ENCODE measurements around the gene PRKG1. TPM values are rescaled to one million over a fixed set of nuclear protein-coding genes. Genes with fewer than 3 reads are reported as not detected.
"Not testable (repeated sequence)": the region's sequence is repeated elsewhere in the genome, so short reads cannot be mapped to it uniquely, and the experiment has no call there.

The PRKG1 gene
- total RNA-seq, 4 donors from 2014 or later, result 24.5 to 46.1 (median 37.1) TPM

DNA sequence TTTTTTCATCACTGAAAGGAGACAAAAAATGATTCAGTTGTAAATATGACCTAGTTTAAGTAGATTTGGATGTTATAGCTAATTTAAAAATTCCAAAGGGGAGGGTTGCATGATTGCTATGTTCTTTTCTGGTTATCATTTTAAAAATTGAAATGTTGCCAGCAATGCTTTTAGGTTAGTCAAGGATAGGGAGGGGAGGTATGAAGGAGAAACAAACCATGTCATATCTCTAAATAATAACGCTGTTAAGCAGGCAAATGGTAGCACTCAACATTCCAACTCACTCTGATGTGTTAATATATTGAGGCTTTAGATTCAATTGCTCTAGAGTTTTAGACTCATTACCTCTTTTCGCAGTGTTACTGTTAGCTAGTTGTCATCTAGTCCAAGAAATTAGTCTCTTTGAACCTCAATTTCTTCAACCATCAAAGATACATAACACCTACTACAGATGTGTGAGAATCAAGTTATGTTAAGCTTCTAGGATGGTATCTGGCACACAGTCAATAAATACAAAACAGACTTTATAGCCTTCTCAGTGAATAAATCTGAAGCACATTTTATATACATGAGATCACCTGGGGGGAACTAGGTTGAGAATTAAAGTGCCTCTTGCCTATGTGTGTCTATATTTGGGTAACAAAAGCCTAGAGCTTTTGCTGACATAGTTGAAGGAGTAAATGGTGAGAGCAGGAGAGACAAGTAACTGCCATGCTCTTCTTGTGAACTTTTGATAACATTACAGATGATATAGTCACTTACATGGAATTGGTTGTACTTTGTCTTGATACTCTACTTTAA lies 500.2 kb downstream of the PRKG1 start:
- Histone ChIP-seq H3K4me1 (no peaks in the 10 kb centered on the region), H3K36me3 (no peaks in the 10 kb centered on the region), H3K27ac (replicated peaks in 1 of 4) (no peak overlapping the region), H3K27me3 (no peaks in the 10 kb centered on the region), H3K9me3 (no peaks in the 10 kb centered on the region), H3K4me3 (no peak overlapping the region)
- intact Hi-C loops (cut with DNase I), result no loop called here
- WGBS, result 73% methylated on average over 2 of the region's 2 CpGs
- TF ChIP-seq POLR2AphosphoS5 (IDR thresholded peaks at IDR 0.05) (no peak), POLR2A (IDR thresholded peaks at IDR 0.05; ENCODE audit: low read depth) (no peak), EP300 (IDR thresholded peaks at IDR 0.05) (no peak)
- TF ChIP-seq, protein P1, sequence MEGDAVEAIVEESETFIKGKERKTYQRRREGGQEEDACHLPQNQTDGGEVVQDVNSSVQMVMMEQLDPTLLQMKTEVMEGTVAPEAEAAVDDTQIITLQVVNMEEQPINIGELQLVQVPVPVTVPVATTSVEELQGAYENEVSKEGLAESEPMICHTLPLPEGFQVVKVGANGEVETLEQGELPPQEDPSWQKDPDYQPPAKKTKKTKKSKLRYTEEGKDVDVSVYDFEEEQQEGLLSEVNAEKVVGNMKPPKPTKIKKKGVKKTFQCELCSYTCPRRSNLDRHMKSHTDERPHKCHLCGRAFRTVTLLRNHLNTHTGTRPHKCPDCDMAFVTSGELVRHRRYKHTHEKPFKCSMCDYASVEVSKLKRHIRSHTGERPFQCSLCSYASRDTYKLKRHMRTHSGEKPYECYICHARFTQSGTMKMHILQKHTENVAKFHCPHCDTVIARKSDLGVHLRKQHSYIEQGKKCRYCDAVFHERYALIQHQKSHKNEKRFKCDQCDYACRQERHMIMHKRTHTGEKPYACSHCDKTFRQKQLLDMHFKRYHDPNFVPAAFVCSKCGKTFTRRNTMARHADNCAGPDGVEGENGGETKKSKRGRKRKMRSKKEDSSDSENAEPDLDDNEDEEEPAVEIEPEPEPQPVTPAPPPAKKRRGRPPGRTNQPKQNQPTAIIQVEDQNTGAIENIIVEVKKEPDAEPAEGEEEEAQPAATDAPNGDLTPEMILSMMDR (IDR thresholded peaks at IDR 0.05), result no peak
- no peak for DNase-seq (ENCODE audit: extremely low spot score)

DNA sequence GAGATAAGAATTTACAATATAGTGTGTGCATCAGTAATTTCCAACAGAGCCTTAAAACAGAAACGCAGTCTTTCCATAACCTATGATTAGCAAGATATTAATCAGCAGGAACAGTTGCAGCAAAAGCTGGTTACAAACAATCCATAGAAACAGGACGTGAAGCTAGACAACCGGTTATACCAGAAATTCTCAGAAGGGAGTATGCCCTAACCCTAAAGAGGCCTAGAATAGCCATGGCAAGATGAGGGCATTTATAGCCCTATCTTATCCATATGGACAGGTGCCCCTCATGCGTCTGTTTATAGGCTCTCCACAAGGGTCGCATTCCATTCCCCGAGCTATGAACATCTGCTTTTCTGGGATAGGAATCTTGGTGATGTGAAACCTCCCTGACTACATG lies 506.9 kb downstream of the PRKG1 start:
- H3K36me3 ChIP-seq; H3K9me3 ChIP-seq; H3K4me3 ChIP-seq; H3K4me1 ChIP-seq; intact Hi-C loops (cut with DNase I); DNase-seq (ENCODE audit: extremely low spot score); H3K27me3 ChIP-seq; H3K27ac ChIP-seq (replicated peaks in 1 of 4): not testable (repeated sequence)
- WGBS, result 100% methylated on average over 6 of the region's 6 CpGs

DNA sequence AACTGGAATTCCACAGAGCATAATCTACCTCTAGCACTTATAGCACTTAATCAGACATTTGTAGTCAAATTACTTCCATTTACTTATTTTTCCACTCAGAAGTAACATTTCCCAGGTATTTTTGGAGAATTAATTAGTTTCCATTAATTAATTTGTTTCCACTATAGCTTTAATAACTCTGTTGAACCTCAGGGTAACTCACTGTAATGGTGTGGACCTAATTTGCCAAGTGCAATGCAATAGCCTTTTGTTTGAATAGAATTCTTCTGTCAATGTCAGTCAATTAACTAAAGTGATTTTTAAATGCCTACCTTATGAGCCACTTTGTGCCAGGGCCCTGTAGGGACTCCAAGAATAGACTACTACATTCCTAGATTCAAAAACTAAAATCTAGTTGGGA lies 509.7 kb downstream of the PRKG1 start:
- Histone ChIP-seq H3K4me3 (no peak overlapping the region), H3K4me1 (no peaks in the 10 kb centered on the region), H3K9me3 (no peaks in the 10 kb centered on the region), H3K36me3 (no peaks in the 10 kb centered on the region), H3K27ac (replicated peaks in 1 of 4) (no peak overlapping the region), H3K27me3 (no peaks in the 10 kb centered on the region)
- intact Hi-C loops (cut with DNase I), result no loop called here
- TF ChIP-seq POLR2AphosphoS5 (IDR thresholded peaks at IDR 0.05) (no peak), EP300 (IDR thresholded peaks at IDR 0.05) (no peak)
- TF ChIP-seq, protein P1 (IDR thresholded peaks at IDR 0.05), result no peak
- no peak for DNase-seq (ENCODE audit: extremely low spot score)

DNA sequence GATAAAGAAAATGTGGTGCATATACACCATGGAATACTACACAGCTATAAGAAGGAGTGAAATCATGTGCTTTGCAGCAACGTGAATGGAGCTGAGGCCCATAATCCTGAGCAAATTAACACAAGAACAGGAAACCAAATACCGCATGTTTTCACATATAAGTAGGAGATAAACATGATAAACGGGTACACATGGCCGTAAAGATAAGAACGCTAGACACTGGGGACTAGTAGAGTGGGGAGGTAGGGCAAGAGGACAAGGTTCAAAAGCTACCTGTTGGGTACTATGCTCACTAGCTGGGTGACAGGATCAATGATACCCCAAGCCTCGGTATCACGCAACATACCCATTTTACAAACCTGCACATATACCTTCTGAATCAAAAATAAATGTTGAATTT lies 511.5 kb downstream of the PRKG1 start:
- intact Hi-C loops (cut with DNase I), result no loop called here
- Histone ChIP-seq H3K27ac (replicated peaks in 1 of 4) (no peak overlapping the region), H3K27me3 (no peaks in the 10 kb centered on the region), H3K4me3 (no peak overlapping the region), H3K9me3 (no peaks in the 10 kb centered on the region), H3K36me3 (no peaks in the 10 kb centered on the region), H3K4me1 (no peaks in the 10 kb centered on the region)
- TF ChIP-seq POLR2A (IDR thresholded peaks at IDR 0.05; ENCODE audit: low read depth) (no peak), EP300 (IDR thresholded peaks at IDR 0.05) (no peak), POLR2AphosphoS5 (IDR thresholded peaks at IDR 0.05) (no peak)
- TF ChIP-seq, protein P1 (IDR thresholded peaks at IDR 0.05), result no peak
- DNase-seq (ENCODE audit: extremely low spot score), result no peak
- 92% methylated on average over 7 of the region's 7 CpGs for WGBS

DNA sequence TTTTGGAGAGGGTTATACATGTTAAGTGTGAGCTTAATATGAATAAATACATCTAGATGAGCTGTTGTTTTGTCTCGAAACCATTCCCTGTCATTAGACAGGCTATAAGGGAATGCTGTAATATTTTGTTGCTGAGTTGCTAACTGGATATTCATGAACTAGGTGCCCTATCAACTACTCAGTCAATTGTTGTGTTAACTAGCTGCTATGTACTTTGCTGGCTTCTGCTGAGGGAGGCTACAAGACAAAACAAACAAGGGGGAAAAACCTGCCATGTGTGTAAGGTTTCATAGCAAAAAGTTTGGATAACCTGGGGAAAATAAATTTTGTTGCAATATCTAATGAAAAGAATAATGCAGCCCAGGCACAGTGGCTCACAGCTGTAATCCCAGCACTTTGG lies 514.7 kb downstream of the PRKG1 start:
- no peaks in the 10 kb centered on the region for H3K4me1 ChIP-seq
- H3K27ac ChIP-seq (replicated peaks in 1 of 4), result no peak overlapping the region
- intact Hi-C loops (cut with DNase I), result no loop called here
- 96% methylated on average over 1 of the region's 1 CpG for WGBS
- no peaks in the 10 kb centered on the region for H3K36me3 ChIP-seq
- no peak overlapping the region for H3K4me3 ChIP-seq
- TF ChIP-seq POLR2AphosphoS5 (IDR thresholded peaks at IDR 0.05) (no peak), EP300 (IDR thresholded peaks at IDR 0.05) (no peak), POLR2A (IDR thresholded peaks at IDR 0.05; ENCODE audit: low read depth) (no peak)
- TF ChIP-seq, protein P1 (IDR thresholded peaks at IDR 0.05), result no peak
- H3K27me3 ChIP-seq, result no peaks in the 10 kb centered on the region
- DNase-seq (ENCODE audit: extremely low spot score), result no peak
- H3K9me3 ChIP-seq, result no peaks in the 10 kb centered on the region

Measured in esophagus muscularis mucosa (tissue), 4 donors.